HepG2 (cell line): Measurements from ENCODE around the gene TRAPPC12. TPM values are rescaled to one million over a fixed set of nuclear protein-coding genes. Genes with fewer than 3 reads are reported as not detected.

Source experiments
- ARNTL ChIP-seq: sonication (generic); formaldehyde crosslinking; IDR thresholded peaks from 2 replicates; pipeline ENCODE4 v1.4.0; 2020; ENCODE audit warnings: mild to moderate bottlenecking, missing genetic modification reagents
- FOXO4 ChIP-seq: sonication (generic); formaldehyde crosslinking; conservative IDR thresholded peaks from 2 replicates; pipeline ENCODE4 v1.8.1; 2023; ENCODE audit warnings: missing genetic modification reagents
- KAT2B ChIP-seq: fragments of 150-350 bp; IDR thresholded peaks from 2 replicates; pipeline ENCODE4 v1.6.1; 2014; ENCODE audit warnings: low read depth, low read length, borderline replicate concordance
- MAFF ChIP-seq: IDR thresholded peaks from 2 replicates; pipeline ENCODE4 v1.6.1; 2011; ENCODE audit warnings: low read depth, low read length, improper control_type of control experiment
- MEIS1 ChIP-seq: sonication (generic); formaldehyde crosslinking; IDR thresholded peaks from 2 replicates; pipeline ENCODE4 v1.9.0; 2021; ENCODE audit warnings: mild to moderate bottlenecking, missing genetic modification reagents, moderate library complexity, borderline replicate concordance
- RARA ChIP-seq: IDR thresholded peaks from 2 replicates; pipeline ENCODE4 v1.6.1; 2016; ENCODE audit warnings: missing genetic modification reagents, missing compliant biosample characterization
- SP2 ChIP-seq: sonication (generic); formaldehyde crosslinking; IDR thresholded peaks from 2 replicates; pipeline ENCODE4 v1.5.1; 2020; ENCODE audit warnings: mild to moderate bottlenecking, missing genetic modification reagents
- TOE1 ChIP-seq: sonication (generic); formaldehyde crosslinking; IDR thresholded peaks from 2 replicates; pipeline ENCODE4 v1.4.0; 2020; ENCODE audit warnings: mild to moderate bottlenecking, missing genetic modification reagents
- TRIM24 ChIP-seq: sonication (generic); formaldehyde crosslinking; IDR thresholded peaks from 2 replicates; pipeline ENCODE4 v1.8.0; 2022; ENCODE audit warnings: mild to moderate bottlenecking, missing genetic modification reagents
- U2AF1 ChIP-seq: fragments of 200-400 bp; formaldehyde crosslinking; optimal IDR thresholded peaks from 2 replicates; pipeline ENCODE3; 2017; ENCODE audit warnings: mild to moderate bottlenecking, low read depth, low read length
- USF2 ChIP-seq, 2 experiments: sonication (generic) in 1 of 2; formaldehyde crosslinking in 1 of 2; IDR thresholded peaks; 2 replicates each; pipeline versions ENCODE4 v1.5.1 to v1.6.1; 2011 to 2020; ENCODE audit warnings: borderline replicate concordance in 1 of 2, low read depth in 1 of 2, low read length in 1 of 2, mild to moderate bottlenecking in 1 of 2, missing genetic modification reagents in 1 of 2, moderate library complexity in 1 of 2
- ZBTB8A ChIP-seq: sonication (generic); formaldehyde crosslinking; IDR thresholded peaks from 2 replicates; pipeline ENCODE4 v1.4.0; 2020; ENCODE audit warnings: mild to moderate bottlenecking, low read depth, missing genetic modification reagents, borderline replicate concordance
- ZNF101 ChIP-seq: sonication (generic); formaldehyde crosslinking; IDR thresholded peaks from 2 replicates; pipeline ENCODE4 v1.4.0; 2020; ENCODE audit warnings: mild to moderate bottlenecking, low read depth, missing genetic modification reagents, borderline replicate concordance
- ZNF121 ChIP-seq: sonication (generic); formaldehyde crosslinking; IDR thresholded peaks from 2 replicates; pipeline ENCODE4 v1.5.0; 2020; ENCODE audit warnings: mild to moderate bottlenecking, missing genetic modification reagents
- ZNF276 ChIP-seq: sonication (generic); formaldehyde crosslinking; IDR thresholded peaks from 2 replicates; pipeline ENCODE4 v1.4.0; 2020; ENCODE audit warnings: mild to moderate bottlenecking, low read depth, missing genetic modification reagents
- ZNF335 ChIP-seq: sonication (generic); formaldehyde crosslinking; IDR thresholded peaks from 2 replicates; pipeline ENCODE4 v1.4.0; 2020; ENCODE audit warnings: missing genetic modification reagents
- ZNF589 ChIP-seq: sonication (generic); formaldehyde crosslinking; conservative IDR thresholded peaks from 2 replicates; pipeline ENCODE4 v1.8.0; 2022; ENCODE audit warnings: mild to moderate bottlenecking, moderate library complexity, missing genetic modification reagents
- ZNF619 ChIP-seq: sonication (generic); formaldehyde crosslinking; IDR thresholded peaks from 2 replicates; pipeline ENCODE4 v1.4.0; 2020; ENCODE audit warnings: mild to moderate bottlenecking, missing genetic modification reagents
- ZNF720 ChIP-seq: sonication (generic); formaldehyde crosslinking; IDR thresholded peaks from 2 replicates; pipeline ENCODE4 v1.4.0; 2020; ENCODE audit warnings: missing genetic modification reagents
- ZNF773 ChIP-seq: sonication (generic); formaldehyde crosslinking; IDR thresholded peaks from 2 replicates; pipeline ENCODE4 v1.4.0; 2020; ENCODE audit warnings: missing genetic modification reagents, borderline replicate concordance
- polyA plus RNA-seq, 8 experiments: library from polyadenylated mRNA; depleted of rRNA in 3 of 8; stranded (reverse) in 7 of 8; unstranded in 1 of 8; fragments of >200 nt; fragmentation: Illumina TruSeq in 4 of 8; extraction: Trizol in 4 of 8; gene quantifications; 2 replicates each; pipeline versions ENCODE4 v1.2.1 to v1.2.3, GENCODE V29; 2011 to 2016; ENCODE audit warnings: low read depth in 4 of 8, missing spikeins in 1 of 8, mixed read lengths in 1 of 8; ENCODE audit not compliant: insufficient read depth in 1 of 8
- total RNA-seq, 5 experiments: library from RNA; depleted of rRNA; stranded (reverse); fragments of >200 nt; fragmentation: Illumina TruSeq; extraction: Trizol; gene quantifications; 2 replicates each; pipeline ENCODE4 v1.2.3, GENCODE V29; 2016; ENCODE audit warnings: low read depth in 1 of 5
- TF ChIP-seq, protein P1 (sequence below): sonication (generic); formaldehyde crosslinking; IDR thresholded peaks from 2 replicates; pipeline ENCODE4 v1.8.1; 2023; ENCODE audit warnings: mild to moderate bottlenecking, missing genetic modification reagents

TRAPPC12 gene
- total and polyA plus RNA-seq, 2 of the 13 experiments (the other 11 are each of a cell fraction or from before 2014, with no cell fraction given) = 46.4 to 97.7 TPM

GRCh38 chr2:3379647-3380534 lies at the start of gene TRAPPC12 (continued):
- TF ChIP-seq ZNF101 (CRISPR knock-in tag) (peak; percentile 85; the same call in 1 of the 2 replicates), TOE1 (peak; percentile 96; the same call in 1 of the 2 replicates), MEIS1 (CRISPR knock-in tag) (peak; percentile 96), KAT2B (no peak), MAFF (peak; percentile 51), ZNF720 (CRISPR knock-in tag) (no peak), RARA (CRISPR knock-in tag) (peak; percentile 74), ZNF276 (CRISPR knock-in tag) (peak; percentile 98), ZNF773 (CRISPR knock-in tag) (no peak; the same call in 1 of the 2 replicates), ARNTL (CRISPR knock-in tag) (peak; percentile 75; the same call in 1 of the 2 replicates), ZNF121 (peak; percentile 82), ZBTB8A (CRISPR knock-in tag) (peak; percentile 83; the same call in 1 of the 2 replicates), ZNF335 (CRISPR knock-in tag) (peak; percentile 93; the same call in 1 of the 2 replicates), ZNF589 (CRISPR knock-in tag) (peak; percentile 89), SP2 (peak; percentile 80), USF2 (IDR thresholded peaks at IDR 0.05; ENCODE audit: low read depth, low read length) (no peak), USF2 (CRISPR knock-in tag; IDR thresholded peaks at IDR 0.05; ENCODE audit: borderline replicate concordance) (no peak; the same call in 1 of the 2 replicates), FOXO4 (CRISPR knock-in tag) (no peak), ZNF619 (CRISPR knock-in tag) (peak; percentile 100), U2AF1 (peak; percentile 95), TRIM24 (no peak)
- TF ChIP-seq, protein P1, sequence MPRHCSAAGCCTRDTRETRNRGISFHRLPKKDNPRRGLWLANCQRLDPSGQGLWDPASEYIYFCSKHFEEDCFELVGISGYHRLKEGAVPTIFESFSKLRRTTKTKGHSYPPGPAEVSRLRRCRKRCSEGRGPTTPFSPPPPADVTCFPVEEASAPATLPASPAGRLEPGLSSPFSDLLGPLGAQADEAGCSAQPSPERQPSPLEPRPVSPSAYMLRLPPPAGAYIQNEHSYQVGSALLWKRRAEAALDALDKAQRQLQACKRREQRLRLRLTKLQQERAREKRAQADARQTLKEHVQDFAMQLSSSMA = peak; percentile 86
